Heart left ventricle (tissue), 16 donors: Measurements from ENCODE around the gene POU4F3. TPM values are rescaled to one million over a fixed set of nuclear protein-coding genes. Genes with fewer than 3 reads are reported as not detected.

Source experiments
- ATAC-seq, 4 donors: fragments of 200-7000 bp; cut with Tn5 transposase; one replicate each; pipeline ENCODE4 v1.9.1; 2020 to 2022; ENCODE audit warnings: moderate library complexity in 4 of 4, mild to moderate bottlenecking in 3 of 4, moderate number of reproducible peaks in 1 of 4
- DNase-seq, 5 donors: peaks; one replicate each; pipeline ENCODE4 v3.0.0-alpha.2; 2020
- H3K27ac ChIP-seq, 12 donors: fragments of 200-600 bp; sonication (generic) in 4 of 12; one replicate each; pipeline versions ENCODE4 v1.5.0 to v1.8.0; 2016 to 2022; ENCODE audit warnings: mild to moderate bottlenecking in 2 of 12
- H3K27me3 ChIP-seq, 9 donors: fragments of 200-600 bp; sonication (generic) in 2 of 9; one replicate each; pipeline versions ENCODE4 v1.5.1 to v1.8.0; 2016 to 2022; ENCODE audit warnings: mild to moderate bottlenecking in 3 of 9
- H3K36me3 ChIP-seq, 9 donors: fragments of 200-600 bp; sonication (generic) in 2 of 9; one replicate each; pipeline versions ENCODE4 v1.5.0 to v1.8.0; 2018 to 2022; ENCODE audit warnings: mild to moderate bottlenecking in 2 of 9
- H3K4me1 ChIP-seq, 12 donors: fragments of 200-600 bp; sonication (generic) in 4 of 12; one replicate each; pipeline versions ENCODE4 v1.5.0 to v1.8.0; 2016 to 2022; ENCODE audit warnings: mild to moderate bottlenecking in 3 of 12
- H3K4me3 ChIP-seq, 12 donors: fragments of 200-600 bp; sonication (generic) in 4 of 12; one replicate each; pipeline versions ENCODE4 v1.5.0 to v1.8.0; 2017 to 2022; ENCODE audit warnings: mild to moderate bottlenecking in 9 of 12, moderate library complexity in 4 of 12
- H3K9me3 ChIP-seq, 12 donors: fragments of 200-600 bp; sonication (generic) in 4 of 12; one replicate each; pipeline versions ENCODE4 v1.5.0 to v1.8.0; 2016 to 2022; ENCODE audit warnings: mild to moderate bottlenecking in 1 of 12
- CTCF ChIP-seq, 12 donors: fragments of 200-600 bp; sonication (generic) in 4 of 12; IDR thresholded peaks; one replicate each; pipeline versions ENCODE4 v1.5.0 to v1.8.0; 2018 to 2022; ENCODE audit warnings: antibody characterized with exemption in 12 of 12, mild to moderate bottlenecking in 5 of 12
- POLR2A ChIP-seq, 2 donors: fragments of 450-650 bp; IDR thresholded peaks; one replicate each; pipeline ENCODE4 v1.6.1; 2017; ENCODE audit warnings: antibody characterized with exemption in 2 of 2, mild to moderate bottlenecking in 2 of 2, moderate library complexity in 2 of 2
- WGBS, 4 donors: extraction: QIAGEN DNeasy Blood & Tissue Kit in 2 of 4; methylation state at CpG; one replicate each; pipeline versions ENCODE4 v1.1.5 to v1.1.7; 2013 to 2018; 5-methylcytosine and 5-hydroxymethylcytosine counted together
- intact Hi-C, 10 donors: fragments of 100-400 bp; cut with DNase I; formaldehyde crosslinking; loops; one replicate each; pipeline versions ENCODE4 v1.11.1 to v1.14.2; 2022
- polyA plus RNA-seq, 2 donors: library from polyadenylated mRNA; stranded (reverse); fragments of 200-250 nt; gene quantifications; one replicate each; pipeline ENCODE4 v1.2.3, GENCODE V29; 2013
- total RNA-seq, 9 donors: library from RNA; depleted of rRNA in 2 of 9; stranded (reverse); fragments of >200 nt in 2 of 9; fragmentation: NEBNext Ultra II Directional in 3 of 9; extraction: Animal tissue kit (Norgen Biotek cat#: 25700) in 3 of 9; gene quantifications; one replicate each; pipeline versions ENCODE4 v1.1.0 to v1.2.4, GENCODE V29; 2016 to 2023
- donor health status: ischemic (EF 13 %, LVEDD 7.1; RV severe dilation, severe dysfunction).
- donor health status: healthy with polysubstance abuse.
- donor health status: DM: no; HTN: yes; CAD: no.
- donor health status: DM: no; HTN: no; CAD: no.
- donor health status: ischemic (EF 25% LVEDD 6.9; RV normal size, moderate dysfunction).
- donor health status: ischemic (EF 25% LVEDD 5.7; RV mildly dilated, moderate dysfunction).
- donor health status: healthy.
- donor health status: DM: yes; HTN: yes; CAD: no.
- donor health status: ischemic (EF 35%, LVEDD 5.7; RV mildly dilated, moderate dysfunction).
- donor health status: nonischemic (EF 11% LVEDD 7.7; RV severe dilation, severe dysfunction).
- donor health status: DM: yes; HTN: yes; CAD: no.
- donor health status: PGD.
- donor health status: ischemic (EF 29% LVEDD 5.4; RV normal size, mild dysfunction).
- donor health status: nonischemic (EF 23%, LVEDD 6.1; RV moderate dilation, normal function).

The POU4F3 gene
- total and polyA plus RNA-seq, 11 donors = 0.04 to 0.10 TPM; not detected in 9

- DNase-seq (no peak), ATAC-seq (no peak)
- Histone ChIP-seq H3K27ac (no peak overlapping the region), H3K9me3 (no peaks in the 10 kb centered on the region), H3K4me1 (no peaks in the 10 kb centered on the region), H3K36me3 (no peaks in the 10 kb centered on the region), H3K27me3 (peaks cover 0 to 24% (median 2%) of the 10 kb centered on the region in 9 donors), H3K4me3 (no peak overlapping the region)
- WGBS, 4 donors = 7 to 31% (median 25%) methylated on average over 2 of the region's 2 CpGs
- TF ChIP-seq CTCF (IDR thresholded peaks at IDR 0.05) (peak in 1 of 12 donors; percentile 7), POLR2A (IDR thresholded peaks at IDR 0.05) (no peak)
- intact Hi-C loops = no loop called here
Observed at GRCh38 chr5:146390469-146390868, 51.8 kb downstream of the POU4F3 start.

Other genes with a start within 250 kb of the POU4F3 start
- under 1 TPM in 1 of 9 donors, not detected in 8; 0.59 TPM for gene PLAC8L1, start 233.3 kb upstream of the POU4F3 start, total RNA-seq
- not detected for gene PLAC8L1, start 233.3 kb upstream of the POU4F3 start, polyA plus RNA-seq
- 10 to 100 TPM; 45.9 to 95.0 (median 84.0) TPM for gene LARS1, start 156.2 kb upstream of the POU4F3 start, total RNA-seq
- gene LARS1, start 156.2 kb upstream of the POU4F3 start, polyA plus RNA-seq = 10 to 100 TPM; 19.4 to 61.5 TPM
- gene RBM27, start 135.2 kb upstream of the POU4F3 start, total RNA-seq = 10 to 100 TPM in 8 of 9 donors, 1 to 10 TPM in 1; 9.0 to 23.6 (median 12.3) TPM
- gene RBM27, start 135.2 kb upstream of the POU4F3 start, polyA plus RNA-seq = 1 to 10 TPM; 5.9 to 8.4 TPM
- 10 to 100 TPM; 17.6 to 28.7 (median 21.6) TPM for gene TCERG1, start 108.5 kb downstream of the POU4F3 start, total RNA-seq
- gene TCERG1, start 108.5 kb downstream of the POU4F3 start, polyA plus RNA-seq = 10 to 100 TPM; 13.8 to 23.4 TPM
- gene GPR151, start 177.4 kb downstream of the POU4F3 start, total RNA-seq = not detected
- gene GPR151, start 177.4 kb downstream of the POU4F3 start, polyA plus RNA-seq = not detected